GM12878 (cell line): ENCODE data around the gene MN1. TPM values are rescaled to one million over a fixed set of nuclear protein-coding genes. Genes with fewer than 3 reads are reported as not detected.

Experiments used
- ATAC-seq: fragments of 200-7000 bp; cut with Tn5 transposase; 3 replicates; pipeline ENCODE4 v1.9.1; 2020; ENCODE audit warnings: mild to moderate bottlenecking, moderate library complexity
- BruUV-seq: library from RNA; stranded (reverse); fragments of 400-500 nt; replicated peaks from 2 replicates; lab custom pipeline; 2021; lab: Mats Ljungman, UMichigan
- CTCF ChIA-PET: fragments of 300-600 bp; sonication (Branson Sonifier 250); formaldehyde crosslinking; extraction: SDS; loops from one replicate; lab custom pipeline; 2021; ENCODE audit warnings: inconsistent platforms; lab: Yijun Ruan, JAX
- POLR2A ChIA-PET: fragments of 350-600 bp; formaldehyde crosslinking; extraction: SDS; loops from one replicate; lab custom pipeline; 2021; ENCODE audit warnings: inconsistent platforms; lab: Charles Lee
- RAD21 ChIA-PET: fragments of 300-600 bp; sonication (Branson Sonifier 250); formaldehyde crosslinking; loops from one replicate; lab custom pipeline; 2023; ENCODE audit warnings: antibody characterized with exemption; ENCODE audit not compliant: unreplicated experiment; lab: Charles Lee
- SMC1A ChIA-PET: fragments of 300-600 bp; sonication (Branson Sonifier 250); formaldehyde crosslinking; loops from one replicate; lab custom pipeline; 2023; ENCODE audit not compliant: unreplicated experiment, uncharacterized antibody; lab: Charles Lee
- DNase-seq: peaks from one replicate; pipeline ENCODE4 v3.0.0-alpha.2; 2011; ENCODE audit warnings: low read depth, low spot score
- FAIRE-seq: peaks from 3 replicates; lab custom pipeline; 2011; peaks lifted over from hg19 to GRCh38; lab: Jason Lieb, UNC
- H2AFZ ChIP-seq: 2 replicates; pipeline ENCODE4 v1.6.0; 2011; ENCODE audit warnings: low read depth, low read length, control low read depth; ENCODE audit not compliant: control insufficient read depth
- H3K27ac ChIP-seq: 2 replicates; pipeline ENCODE4 v1.5.1; 2011; ENCODE audit warnings: control low read depth; ENCODE audit not compliant: control insufficient read depth, insufficient read depth
- H3K27me3 ChIP-seq, 2 experiments: replicated peaks in 1 of 2; 2 replicates each; pipeline versions ENCODE4 v1.6.0 to v1.6.1; 2011; ENCODE audit warnings: low read length in 1 of 2; ENCODE audit not compliant: control insufficient read depth in 2 of 2, insufficient read depth in 2 of 2
- H3K36me3 ChIP-seq, 2 experiments: 2 replicates each; pipeline ENCODE4 v1.5.1; 2011; ENCODE audit warnings: low read length in 1 of 2; ENCODE audit not compliant: control insufficient read depth in 2 of 2, insufficient read depth in 2 of 2
- H3K4me1 ChIP-seq: 2 replicates; pipeline ENCODE4 v1.6.1; 2011; ENCODE audit warnings: mild to moderate bottlenecking, low read length, moderate library complexity, mixed read lengths; ENCODE audit not compliant: control insufficient read depth, insufficient read depth
- H3K4me2 ChIP-seq: 2 replicates; pipeline ENCODE4 v1.6.0; 2011; ENCODE audit warnings: control low read depth; ENCODE audit not compliant: control insufficient read depth, insufficient read depth
- H3K4me3 ChIP-seq: fragments of 200-600 bp; sonication (generic); 2 replicates; pipeline ENCODE4 v1.5.1; 2016
- H3K79me2 ChIP-seq: 2 replicates; pipeline ENCODE4 v1.6.0; 2011; ENCODE audit warnings: low read length; ENCODE audit not compliant: control insufficient read depth, insufficient read depth
- H3K9ac ChIP-seq: 2 replicates; pipeline ENCODE4 v1.8.0; 2011; ENCODE audit warnings: low read length, control low read depth, mixed read lengths; ENCODE audit not compliant: control insufficient read depth, insufficient read depth
- H3K9me3 ChIP-seq: replicated peaks from 3 replicates; pipeline ENCODE4 v1.5.1; 2011; ENCODE audit warnings: mild to moderate bottlenecking, low read length; ENCODE audit not compliant: control insufficient read depth, insufficient read depth
- H4K20me1 ChIP-seq: 2 replicates; pipeline ENCODE4 v1.6.0; 2011; ENCODE audit not compliant: control insufficient read depth, insufficient read depth
- ATF3 ChIP-seq: IDR thresholded peaks from 2 replicates; pipeline ENCODE4 v1.6.1; 2011; ENCODE audit warnings: low read depth, mild to moderate bottlenecking, low read length, moderate library complexity, borderline replicate concordance; ENCODE audit errors: extremely low read depth
- BRCA1 ChIP-seq: IDR thresholded peaks from 2 replicates; pipeline ENCODE4 v1.6.1; 2011; ENCODE audit warnings: low read depth, low read length, improper control_type of control experiment
- GABPA ChIP-seq: IDR thresholded peaks from 2 replicates; pipeline ENCODE4 v1.6.1; 2014; ENCODE audit warnings: antibody characterized with exemption, low read depth, mild to moderate bottlenecking, inconsistent platforms
- HDAC6 ChIP-seq: fragments of 200-600 bp; sonication (generic); IDR thresholded peaks from one replicate; pipeline ENCODE4 v1.8.0; 2017; ENCODE audit warnings: antibody characterized with exemption; ENCODE audit not compliant: unreplicated experiment
- KLF5 ChIP-seq: fragments of 450-650 bp; IDR thresholded peaks from 2 replicates; pipeline ENCODE4 v1.6.1; 2014; ENCODE audit warnings: mild to moderate bottlenecking; ENCODE audit not compliant: partially characterized antibody
- MTA2 ChIP-seq: fragments of 450-650 bp; IDR thresholded peaks from 2 replicates; pipeline ENCODE4 v1.6.1; 2016; ENCODE audit warnings: low read depth, mild to moderate bottlenecking, moderate library complexity
- NFYA ChIP-seq: IDR thresholded peaks from 2 replicates; pipeline ENCODE4 v1.6.1; 2011; ENCODE audit warnings: low read depth, mild to moderate bottlenecking, low read length, improper control_type of control experiment, borderline replicate concordance
- NR2C1 ChIP-seq: fragments of 450-650 bp; IDR thresholded peaks from 2 replicates; pipeline ENCODE4 v1.6.1; 2017; ENCODE audit warnings: antibody characterized with exemption, mild to moderate bottlenecking, moderate library complexity
- RAD21 ChIP-seq: IDR thresholded peaks from 2 replicates; pipeline ENCODE4 v1.6.1; 2011; ENCODE audit warnings: mild to moderate bottlenecking, low read depth, low read length, moderate library complexity; ENCODE audit not compliant: insufficient read depth
- RAD51 ChIP-seq: fragments of 450-650 bp; IDR thresholded peaks from 2 replicates; pipeline ENCODE4 v1.6.1; 2016; ENCODE audit warnings: moderate library complexity, mild to moderate bottlenecking, inconsistent platforms
- RELA ChIP-seq: fragments of 450-650 bp; IDR thresholded peaks from 2 replicates; pipeline ENCODE4 v1.8.0; 2014; ENCODE audit warnings: borderline replicate concordance; ENCODE audit not compliant: partially characterized antibody
- SMARCA5 ChIP-seq: fragments of 450-650 bp; IDR thresholded peaks from 2 replicates; pipeline ENCODE4 v1.6.1; 2017; ENCODE audit warnings: mild to moderate bottlenecking
- USF2 ChIP-seq: IDR thresholded peaks from 2 replicates; pipeline ENCODE4 v1.6.1; 2011; ENCODE audit warnings: low read depth, low read length, improper control_type of control experiment, borderline replicate concordance
- WRNIP1 ChIP-seq: IDR thresholded peaks from 2 replicates; pipeline ENCODE4 v1.6.1; 2011; ENCODE audit warnings: low read depth, low read length, improper control_type of control experiment, borderline replicate concordance
- WGBS: methylation state at CpG from one replicate; pipeline ENCODE4 v1.1.6; 2016; ENCODE audit warnings: low lambda C conversion rate; ENCODE audit not compliant: insufficient replicate concordance, insufficient coverage; ENCODE audit errors: missing lambda C conversion rate; 5-methylcytosine and 5-hydroxymethylcytosine counted together
- in situ Hi-C: fragments of 300-500 bp; cut with MboI; formaldehyde crosslinking; loops from 9 replicates; pipeline ENCODE4 v1.14.3; 2018; ENCODE audit warnings: mixed read lengths
- intact Hi-C: fragments of 100-400 bp; cut with micrococcal nuclease; formaldehyde crosslinking; loops from one replicate; pipeline ENCODE4 v1.14.2; 2022; ENCODE audit not compliant: unreplicated experiment
- polyA plus RNA-seq, 11 experiments: library from polyadenylated mRNA; depleted of rRNA in 4 of 11; unstranded in 6 of 11; stranded (reverse) in 5 of 11; fragments of >200 nt; fragmentation: Nextera tagmentation in 4 of 11; fragmentation: Illumina TruSeq in 1 of 11; extraction: Ambion mirVana in 4 of 11; extraction: Trizol in 1 of 11; gene quantifications; 1 replicate in 1 of 11; 2 replicates in 10 of 11; pipeline versions ENCODE4 v1.2.1 to v1.2.3, GENCODE V29; 2011 to 2016; ENCODE audit warnings: inconsistent platforms in 2 of 11, missing spikeins in 2 of 11, low read depth in 1 of 11
- total RNA-seq, 4 experiments: library from RNA; depleted of rRNA in 3 of 4; stranded (reverse); fragments of >200 nt in 3 of 4; fragmentation: Illumina TruSeq in 1 of 4; extraction: Trizol in 1 of 4; gene quantifications; 2 replicates each; pipeline versions ENCODE4 v1.2.1 to v1.2.3, GENCODE V29; 2013 to 2021

MN1 gene
- total and polyA plus RNA-seq, 10 of the 15 experiments (the other 5 are each of a cell fraction or from before 2014, with no cell fraction given): under 0.01 to 0.24 (median 0.03) TPM; not detected in 3

DNA sequence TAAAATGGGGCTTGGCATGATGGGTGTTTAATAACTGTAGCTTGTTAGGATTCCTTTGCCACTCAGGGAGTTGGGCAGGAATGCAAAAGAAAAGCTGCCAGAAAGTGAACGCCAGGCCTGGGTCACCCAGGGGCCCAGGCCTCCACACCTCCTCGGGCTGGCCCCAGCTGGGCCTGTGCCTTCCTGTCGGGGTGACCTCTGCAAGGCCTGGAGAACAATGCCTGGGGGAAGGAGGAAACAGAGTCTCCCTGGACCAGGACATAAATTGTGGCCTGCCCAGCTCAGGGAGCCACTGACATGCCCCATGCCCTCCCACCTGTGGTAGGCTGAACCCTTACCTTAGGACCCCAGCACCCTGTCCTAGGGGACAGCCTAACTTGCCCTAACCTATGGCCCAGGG is 21.9 kb downstream of the MN1 start:
- Histone ChIP-seq H3K36me3 (no peaks in the 10 kb centered on the region), H3K27me3 (no peaks in the 10 kb centered on the region; a peak in 2 of 4 replicates), H3K4me2 (no peak overlapping the region), H3K9me3 (no peaks in the 10 kb centered on the region), H3K4me1 (no peaks in the 10 kb centered on the region), H2AFZ (no peak overlapping the region), H4K20me1 (no peaks in the 10 kb centered on the region), H3K27ac (no peak overlapping the region), H3K9ac (no peak overlapping the region), H3K79me2 (no peaks in the 10 kb centered on the region), H3K4me3 (no peak overlapping the region)
- BruUV-seq: no TSS peak
- SMC1A ChIA-PET: no interaction called here
- TF ChIP-seq USF2 (no peak), KLF5 (no peak), BRCA1 (no peak), MTA2 (no peak), HDAC6 (no peak), RAD51 (no peak), RELA (no peak), WRNIP1 (no peak), SMARCA5 (no peak), GABPA (no peak), NFYA (no peak), ATF3 (no peak), RAD21 (no peak), NR2C1 (no peak)
- no peak for DNase-seq
- RAD21 ChIA-PET: no interaction called here
- 3% methylated on average over 3 of the region's 3 CpGs for WGBS
- intact Hi-C loops (no loop called here), in situ Hi-C loops (no loop called here)
- CTCF ChIA-PET: no interaction called here
- FAIRE-seq: no peak
- POLR2A ChIA-PET: no interaction called here
- no peak for ATAC-seq
